IMR-90 (cell line): ENCODE results near the gene TOMM34. TPM values are rescaled to one million over a fixed set of nuclear protein-coding genes. Genes with fewer than 3 reads are reported as not detected.

Experiments
- ATAC-seq: fragments of 200-7000 bp; cut with Tn5 transposase; 2 replicates; pipeline ENCODE4 v1.9.1; 2020; ENCODE audit warnings: low read depth, mild to moderate bottlenecking, moderate library complexity
- BruUV-seq: library from RNA; stranded (reverse); fragments of 400-500 nt; replicated peaks from 2 replicates; lab custom pipeline; 2021; lab: Mats Ljungman, UMichigan
- CTCF ChIA-PET: fragments of 300-600 bp; formaldehyde crosslinking; extraction: SDS; loops from one replicate; lab custom pipeline; 2021; ENCODE audit warnings: antibody characterized with exemption; lab: Yijun Ruan, JAX
- POLR2A ChIA-PET: fragments of 300-600 bp; sonication (Branson Sonifier 250); formaldehyde crosslinking; loops from one replicate; lab custom pipeline; 2022; ENCODE audit warnings: antibody characterized with exemption; ENCODE audit not compliant: unreplicated experiment; lab: Charles Lee
- DNase-seq: peaks from one replicate; pipeline ENCODE4 v3.0.0; 2013
- H2AFZ ChIP-seq: replicated peaks from 2 replicates; pipeline ENCODE3; 2013; ENCODE audit warnings: low read length, mild to moderate bottlenecking; ENCODE audit not compliant: poor library complexity
- H2AK5ac ChIP-seq: 2 replicates; pipeline ENCODE4 v1.6.1; 2013; ENCODE audit warnings: low read depth, low read length, inconsistent platforms
- H2AK9ac ChIP-seq: replicated peaks from 2 replicates; pipeline ENCODE3; 2013; ENCODE audit warnings: mild to moderate bottlenecking, low read depth, low read length, moderate library complexity; ENCODE audit not compliant: poor library complexity
- H2BK120ac ChIP-seq: 2 replicates; pipeline ENCODE4 v1.6.1; 2013; ENCODE audit warnings: low read depth, low read length, inconsistent platforms
- H2BK15ac ChIP-seq: 3 replicates; pipeline ENCODE4 v1.6.1; 2013; ENCODE audit warnings: low read depth, low read length, inconsistent platforms
- H2BK20ac ChIP-seq: 2 replicates; pipeline ENCODE4 v1.6.1; 2013; ENCODE audit warnings: low read depth, mild to moderate bottlenecking, inconsistent platforms, low read length, moderate library complexity
- H2BK5ac ChIP-seq: 2 replicates; pipeline ENCODE4 v1.6.1; 2013; ENCODE audit warnings: mild to moderate bottlenecking, low read depth, low read length, inconsistent platforms; ENCODE audit not compliant: poor library complexity, severe bottlenecking
- H3K14ac ChIP-seq: replicated peaks from 2 replicates; pipeline ENCODE4 v1.6.1; 2013; ENCODE audit warnings: low read depth, low read length, inconsistent platforms
- H3K18ac ChIP-seq: 2 replicates; pipeline ENCODE4 v1.6.1; 2013; ENCODE audit warnings: low read depth, low read length, control low read depth
- H3K23ac ChIP-seq: 2 replicates; pipeline ENCODE4 v1.6.1; 2013; ENCODE audit warnings: low read depth, low read length, inconsistent platforms
- H3K27ac ChIP-seq: 2 replicates; pipeline ENCODE4 v1.5.1; 2013; ENCODE audit warnings: mild to moderate bottlenecking, control low read depth, low read length; ENCODE audit not compliant: insufficient read depth
- H3K27me3 ChIP-seq: 2 replicates; pipeline ENCODE4 v1.6.1; 2013; ENCODE audit warnings: low read length; ENCODE audit not compliant: control insufficient read depth, insufficient read depth
- H3K36me3 ChIP-seq: 2 replicates; pipeline ENCODE4 v1.6.1; 2013; ENCODE audit warnings: low read length, mixed read lengths; ENCODE audit not compliant: control insufficient read depth, insufficient read depth
- H3K4ac ChIP-seq: 2 replicates; pipeline ENCODE4 v1.6.1; 2013; ENCODE audit warnings: low read depth, low read length, inconsistent platforms
- H3K4me1 ChIP-seq: 2 replicates; pipeline ENCODE4 v1.6.1; 2013; ENCODE audit warnings: low read length, mixed read lengths; ENCODE audit not compliant: control insufficient read depth, insufficient read depth
- H3K4me2 ChIP-seq: 2 replicates; pipeline ENCODE4 v1.6.1; 2013; ENCODE audit warnings: low read depth, mild to moderate bottlenecking, control low read depth, low read length, moderate library complexity
- H3K4me3 ChIP-seq: 2 replicates; pipeline ENCODE4 v1.5.1; 2013; ENCODE audit warnings: low read depth, mild to moderate bottlenecking, control low read depth, low read length, moderate library complexity; ENCODE audit not compliant: insufficient read depth
- H3K56ac ChIP-seq: 2 replicates; pipeline ENCODE4 v1.6.1; 2013; ENCODE audit warnings: low read length, inconsistent platforms; ENCODE audit not compliant: insufficient read depth; ENCODE audit errors: extremely low read depth
- H3K79me1 ChIP-seq, 2 experiments: 2 replicates each; pipeline ENCODE4 v1.6.1; 2013; ENCODE audit warnings: low read length in 2 of 2, inconsistent platforms in 1 of 2, low read depth in 1 of 2
- H3K9ac ChIP-seq: 2 replicates; pipeline ENCODE4 v1.6.1; 2013; ENCODE audit warnings: low read depth, low read length, control low read depth
- H3K9me1 ChIP-seq: 2 replicates; pipeline ENCODE4 v1.6.1; 2013; ENCODE audit warnings: low read length, inconsistent platforms; ENCODE audit not compliant: insufficient read depth
- H3K9me3 ChIP-seq: 2 replicates; pipeline ENCODE4 v1.6.1; 2013; ENCODE audit warnings: low read length; ENCODE audit not compliant: control insufficient read depth, insufficient read depth
- H4K20me1 ChIP-seq: 2 replicates; pipeline ENCODE4 v1.6.1; 2013; ENCODE audit warnings: low read length, inconsistent platforms; ENCODE audit not compliant: insufficient read depth
- H4K5ac ChIP-seq: 2 replicates; pipeline ENCODE4 v1.6.1; 2013; ENCODE audit warnings: mild to moderate bottlenecking, low read depth, low read length, control low read depth
- H4K8ac ChIP-seq, 2 experiments: 2 replicates each; pipeline ENCODE4 v1.6.1; 2013; ENCODE audit warnings: low read depth in 2 of 2, low read length in 2 of 2, control low read depth in 1 of 2, inconsistent platforms in 1 of 2
- H4K91ac ChIP-seq: 2 replicates; pipeline ENCODE4 v1.6.1; 2013; ENCODE audit warnings: low read depth, low read length, inconsistent platforms; ENCODE audit not compliant: insufficient read depth
- CEBPB ChIP-seq: IDR thresholded peaks from 2 replicates; pipeline ENCODE4 v1.6.1; 2012; ENCODE audit warnings: low read depth, low read length, improper control_type of control experiment
- CHD1 ChIP-seq: IDR thresholded peaks from 2 replicates; pipeline ENCODE4 v1.6.1; 2012; ENCODE audit warnings: low read depth, low read length, improper control_type of control experiment
- MAFK ChIP-seq: IDR thresholded peaks from 2 replicates; pipeline ENCODE4 v1.6.1; 2012; ENCODE audit warnings: low read depth, low read length, improper control_type of control experiment
- MXI1 ChIP-seq: IDR thresholded peaks from 2 replicates; pipeline ENCODE4 v1.6.1; 2012; ENCODE audit warnings: low read depth, mild to moderate bottlenecking, low read length, moderate library complexity, borderline replicate concordance
- RCOR1 ChIP-seq: IDR thresholded peaks from 2 replicates; pipeline ENCODE4 v1.6.1; 2012; ENCODE audit warnings: mild to moderate bottlenecking, low read length, improper control_type of control experiment; ENCODE audit not compliant: insufficient replicate concordance
- WGBS, 2 experiments: methylation state at CpG; one replicate each; pipeline versions ENCODE4 v1.1.5 to v1.1.7; 2013; ENCODE audit warnings: missing lambda C conversion rate in 2 of 2; ENCODE audit not compliant: insufficient read length in 1 of 2; ENCODE audit errors: extremely low coverage in 2 of 2; 5-methylcytosine and 5-hydroxymethylcytosine counted together
- dilution Hi-C: fragments of 300-500 bp; cut with HindIII; formaldehyde crosslinking; loops from one replicate; pipeline ENCODE4 v1.14.3; 2018; ENCODE audit warnings: low sequenced_read_pairs; ENCODE audit not compliant: unreplicated experiment
- in situ Hi-C: fragments of 300-500 bp; cut with MboI; formaldehyde crosslinking; loops from 3 replicates; pipeline ENCODE4 v1.14.3; 2019; ENCODE audit warnings: low sequenced_read_pairs, inconsistent platforms, mixed read lengths
- intact Hi-C: fragments of 100-400 bp; cut with micrococcal nuclease; formaldehyde crosslinking; loops from 2 replicates; pipeline ENCODE4 v1.10.0; 2022
- polyA plus RNA-seq, 3 experiments: library from polyadenylated mRNA; depleted of rRNA; stranded (reverse); fragments of >200 nt; gene quantifications; 2 replicates each; pipeline ENCODE4 v1.2.3, GENCODE V29; 2012; ENCODE audit warnings: low replicate concordance in 1 of 3
- total RNA-seq: library from RNA; depleted of rRNA; stranded (reverse); fragments of >200 nt; gene quantifications from 2 replicates; pipeline ENCODE4 v1.2.3, GENCODE V29; 2012
- TF ChIP-seq, protein P1 (sequence below): fragments of 150-350 bp; IDR thresholded peaks from 2 replicates; pipeline ENCODE4 v1.6.1; 2016; ENCODE audit warnings: low read depth, mild to moderate bottlenecking, low read length, moderate library complexity, borderline replicate concordance
- TF ChIP-seq, protein P2 (sequence below): fragments of 150-350 bp; IDR thresholded peaks from 2 replicates; pipeline ENCODE4 v1.6.1; 2017; ENCODE audit warnings: mild to moderate bottlenecking, antibody characterized with exemption, low read length, low read depth

Gene TOMM34
- total and polyA plus RNA-seq, 2 of the 4 experiments (the other 2 are of a cell fraction), result 97.5 to 101 TPM

DNA sequence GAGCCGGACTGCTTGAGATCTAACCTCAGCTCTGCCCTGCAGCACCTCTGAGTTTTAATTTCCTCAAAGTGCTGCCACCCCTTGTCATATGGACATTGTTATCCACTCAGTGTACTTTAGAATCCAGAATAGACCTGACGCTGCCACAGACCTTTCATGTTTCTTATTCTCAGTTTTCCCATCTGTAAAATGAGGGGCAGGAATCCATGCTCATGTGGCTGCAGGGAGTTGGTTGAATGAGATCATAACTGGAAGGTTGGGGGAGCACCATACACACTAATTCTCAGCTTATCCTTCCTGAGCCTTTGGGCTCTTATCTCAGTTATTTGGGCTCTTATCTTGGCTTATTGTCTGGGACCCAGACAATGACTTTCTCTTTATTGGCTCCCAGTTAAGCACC lies 48.0 kb downstream of the TOMM34 start:
- Histone ChIP-seq H2AK9ac (no peak overlapping the region), H3K9me3 (no peaks in the 10 kb centered on the region), H3K18ac (no peak overlapping the region), H3K4me1 (peaks cover 4% of the 10 kb centered on the region), H2BK20ac (no peak overlapping the region), H2AFZ (no peak overlapping the region), H4K20me1 (peaks cover 9% of the 10 kb centered on the region; the same call in 1 of the 2 replicates), H4K8ac (no peak overlapping the region), H4K5ac (no peak overlapping the region), H2BK15ac (no peak overlapping the region), H2AK5ac (no peak overlapping the region), H3K4me2 (no peak overlapping the region), H2BK120ac (no peak overlapping the region), H3K9ac (no peak overlapping the region), H3K27ac (no peak overlapping the region), H3K36me3 (peaks cover 24% of the 10 kb centered on the region), H2BK5ac (no peak overlapping the region), H3K9me1 (peaks cover 12% of the 10 kb centered on the region), H3K4ac (no peak overlapping the region), H3K56ac (no peak overlapping the region), H4K91ac (no peak overlapping the region), H3K14ac (no peak overlapping the region), H3K79me1 (peaks cover 12 to 16% of the 10 kb centered on the region in 2 experiments), H3K4me3 (no peak overlapping the region), H3K23ac (no peak overlapping the region), H3K27me3 (no peaks in the 10 kb centered on the region)
- TF ChIP-seq CEBPB (no peak), RCOR1 (no peak), MXI1 (no peak), CHD1 (no peak), MAFK (no peak)
- TF ChIP-seq, protein P1, sequence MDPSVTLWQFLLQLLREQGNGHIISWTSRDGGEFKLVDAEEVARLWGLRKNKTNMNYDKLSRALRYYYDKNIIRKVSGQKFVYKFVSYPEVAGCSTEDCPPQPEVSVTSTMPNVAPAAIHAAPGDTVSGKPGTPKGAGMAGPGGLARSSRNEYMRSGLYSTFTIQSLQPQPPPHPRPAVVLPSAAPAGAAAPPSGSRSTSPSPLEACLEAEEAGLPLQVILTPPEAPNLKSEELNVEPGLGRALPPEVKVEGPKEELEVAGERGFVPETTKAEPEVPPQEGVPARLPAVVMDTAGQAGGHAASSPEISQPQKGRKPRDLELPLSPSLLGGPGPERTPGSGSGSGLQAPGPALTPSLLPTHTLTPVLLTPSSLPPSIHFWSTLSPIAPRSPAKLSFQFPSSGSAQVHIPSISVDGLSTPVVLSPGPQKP, result no peak
- TF ChIP-seq, protein P2, sequence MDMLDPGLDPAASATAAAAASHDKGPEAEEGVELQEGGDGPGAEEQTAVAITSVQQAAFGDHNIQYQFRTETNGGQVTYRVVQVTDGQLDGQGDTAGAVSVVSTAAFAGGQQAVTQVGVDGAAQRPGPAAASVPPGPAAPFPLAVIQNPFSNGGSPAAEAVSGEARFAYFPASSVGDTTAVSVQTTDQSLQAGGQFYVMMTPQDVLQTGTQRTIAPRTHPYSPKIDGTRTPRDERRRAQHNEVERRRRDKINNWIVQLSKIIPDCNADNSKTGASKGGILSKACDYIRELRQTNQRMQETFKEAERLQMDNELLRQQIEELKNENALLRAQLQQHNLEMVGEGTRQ, result no peak
- in situ Hi-C loops, result no loop called here
- dilution Hi-C loops, result no loop called here
- ChIA-PET CTCF (no interaction called here), POLR2A (interaction anchor here (0.6 kb wide), 1 partner anchor 78 kb away, joined by 11 read pairs; no protein-coding TSS in a partner anchor)
- no peak for ATAC-seq
- WGBS, 2 experiments, result 100% methylated on average over 1 of the region's 2 CpGs; no CpG with 5 or more reads in 1 of the 2 experiments
- DNase-seq, result no peak
- intact Hi-C loops, result no loop called here
- BruUV-seq, result no TSS peak
